IMR-90 (cell line): ENCODE data around the gene TFEB. TPM values are rescaled to one million over a fixed set of nuclear protein-coding genes. Genes with fewer than 3 reads are reported as not detected.

Source experiments
- ATAC-seq: fragments of 200-7000 bp; cut with Tn5 transposase; 2 replicates; pipeline ENCODE4 v1.9.1; 2020; ENCODE audit warnings: low read depth, mild to moderate bottlenecking, moderate library complexity
- BruUV-seq: library from RNA; stranded (reverse); fragments of 400-500 nt; replicated peaks from 2 replicates; lab custom pipeline; 2021; lab: Mats Ljungman, UMichigan
- CTCF ChIA-PET: fragments of 300-600 bp; formaldehyde crosslinking; extraction: SDS; loops from one replicate; lab custom pipeline; 2021; ENCODE audit warnings: antibody characterized with exemption; lab: Yijun Ruan, JAX
- POLR2A ChIA-PET: fragments of 300-600 bp; sonication (Branson Sonifier 250); formaldehyde crosslinking; loops from one replicate; lab custom pipeline; 2022; ENCODE audit warnings: antibody characterized with exemption; ENCODE audit not compliant: unreplicated experiment; lab: Charles Lee
- DNase-seq: peaks from one replicate; pipeline ENCODE4 v3.0.0; 2013
- H2AFZ ChIP-seq: replicated peaks from 2 replicates; pipeline ENCODE3; 2013; ENCODE audit warnings: low read length, mild to moderate bottlenecking; ENCODE audit not compliant: poor library complexity
- H2AK5ac ChIP-seq: 2 replicates; pipeline ENCODE4 v1.6.1; 2013; ENCODE audit warnings: low read depth, low read length, inconsistent platforms
- H2AK9ac ChIP-seq: replicated peaks from 2 replicates; pipeline ENCODE3; 2013; ENCODE audit warnings: mild to moderate bottlenecking, low read depth, low read length, moderate library complexity; ENCODE audit not compliant: poor library complexity
- H2BK120ac ChIP-seq: 2 replicates; pipeline ENCODE4 v1.6.1; 2013; ENCODE audit warnings: low read depth, low read length, inconsistent platforms
- H2BK15ac ChIP-seq: 3 replicates; pipeline ENCODE4 v1.6.1; 2013; ENCODE audit warnings: low read depth, low read length, inconsistent platforms
- H2BK20ac ChIP-seq: 2 replicates; pipeline ENCODE4 v1.6.1; 2013; ENCODE audit warnings: low read depth, mild to moderate bottlenecking, inconsistent platforms, low read length, moderate library complexity
- H2BK5ac ChIP-seq: 2 replicates; pipeline ENCODE4 v1.6.1; 2013; ENCODE audit warnings: mild to moderate bottlenecking, low read depth, low read length, inconsistent platforms; ENCODE audit not compliant: poor library complexity, severe bottlenecking
- H3K14ac ChIP-seq: replicated peaks from 2 replicates; pipeline ENCODE4 v1.6.1; 2013; ENCODE audit warnings: low read depth, low read length, inconsistent platforms
- H3K18ac ChIP-seq: 2 replicates; pipeline ENCODE4 v1.6.1; 2013; ENCODE audit warnings: low read depth, low read length, control low read depth
- H3K23ac ChIP-seq: 2 replicates; pipeline ENCODE4 v1.6.1; 2013; ENCODE audit warnings: low read depth, low read length, inconsistent platforms
- H3K27ac ChIP-seq: 2 replicates; pipeline ENCODE4 v1.5.1; 2013; ENCODE audit warnings: mild to moderate bottlenecking, control low read depth, low read length; ENCODE audit not compliant: insufficient read depth
- H3K27me3 ChIP-seq: 2 replicates; pipeline ENCODE4 v1.6.1; 2013; ENCODE audit warnings: low read length; ENCODE audit not compliant: control insufficient read depth, insufficient read depth
- H3K36me3 ChIP-seq: 2 replicates; pipeline ENCODE4 v1.6.1; 2013; ENCODE audit warnings: low read length, mixed read lengths; ENCODE audit not compliant: control insufficient read depth, insufficient read depth
- H3K4ac ChIP-seq: 2 replicates; pipeline ENCODE4 v1.6.1; 2013; ENCODE audit warnings: low read depth, low read length, inconsistent platforms
- H3K4me1 ChIP-seq: 2 replicates; pipeline ENCODE4 v1.6.1; 2013; ENCODE audit warnings: low read length, mixed read lengths; ENCODE audit not compliant: control insufficient read depth, insufficient read depth
- H3K4me2 ChIP-seq: 2 replicates; pipeline ENCODE4 v1.6.1; 2013; ENCODE audit warnings: low read depth, mild to moderate bottlenecking, control low read depth, low read length, moderate library complexity
- H3K4me3 ChIP-seq: 2 replicates; pipeline ENCODE4 v1.5.1; 2013; ENCODE audit warnings: low read depth, mild to moderate bottlenecking, control low read depth, low read length, moderate library complexity; ENCODE audit not compliant: insufficient read depth
- H3K56ac ChIP-seq: 2 replicates; pipeline ENCODE4 v1.6.1; 2013; ENCODE audit warnings: low read length, inconsistent platforms; ENCODE audit not compliant: insufficient read depth; ENCODE audit errors: extremely low read depth
- H3K79me1 ChIP-seq, 2 experiments: 2 replicates each; pipeline ENCODE4 v1.6.1; 2013; ENCODE audit warnings: low read length in 2 of 2, inconsistent platforms in 1 of 2, low read depth in 1 of 2
- H3K9ac ChIP-seq: 2 replicates; pipeline ENCODE4 v1.6.1; 2013; ENCODE audit warnings: low read depth, low read length, control low read depth
- H3K9me1 ChIP-seq: 2 replicates; pipeline ENCODE4 v1.6.1; 2013; ENCODE audit warnings: low read length, inconsistent platforms; ENCODE audit not compliant: insufficient read depth
- H3K9me3 ChIP-seq: 2 replicates; pipeline ENCODE4 v1.6.1; 2013; ENCODE audit warnings: low read length; ENCODE audit not compliant: control insufficient read depth, insufficient read depth
- H4K20me1 ChIP-seq: 2 replicates; pipeline ENCODE4 v1.6.1; 2013; ENCODE audit warnings: low read length, inconsistent platforms; ENCODE audit not compliant: insufficient read depth
- H4K5ac ChIP-seq: 2 replicates; pipeline ENCODE4 v1.6.1; 2013; ENCODE audit warnings: mild to moderate bottlenecking, low read depth, low read length, control low read depth
- H4K8ac ChIP-seq, 2 experiments: 2 replicates each; pipeline ENCODE4 v1.6.1; 2013; ENCODE audit warnings: low read depth in 2 of 2, low read length in 2 of 2, control low read depth in 1 of 2, inconsistent platforms in 1 of 2
- H4K91ac ChIP-seq: 2 replicates; pipeline ENCODE4 v1.6.1; 2013; ENCODE audit warnings: low read depth, low read length, inconsistent platforms; ENCODE audit not compliant: insufficient read depth
- NFE2L2 ChIP-seq: fragments of 150-350 bp; IDR thresholded peaks from 2 replicates; pipeline ENCODE4 v1.6.1; 2016; ENCODE audit warnings: low read depth, mild to moderate bottlenecking, low read length
- RFX5 ChIP-seq: IDR thresholded peaks from 2 replicates; pipeline ENCODE4 v1.8.0; 2012; ENCODE audit warnings: low read depth, mild to moderate bottlenecking, low read length, moderate library complexity
- SMC3 ChIP-seq: fragments of 150-350 bp; IDR thresholded peaks from 2 replicates; pipeline ENCODE4 v1.6.1; 2016; ENCODE audit warnings: low read depth, mild to moderate bottlenecking, antibody characterized with exemption, low read length, moderate library complexity
- WGBS, 2 experiments: methylation state at CpG; one replicate each; pipeline versions ENCODE4 v1.1.5 to v1.1.7; 2013; ENCODE audit warnings: missing lambda C conversion rate in 2 of 2; ENCODE audit not compliant: insufficient read length in 1 of 2; ENCODE audit errors: extremely low coverage in 2 of 2; 5-methylcytosine and 5-hydroxymethylcytosine counted together
- dilution Hi-C: fragments of 300-500 bp; cut with HindIII; formaldehyde crosslinking; loops from one replicate; pipeline ENCODE4 v1.14.3; 2018; ENCODE audit warnings: low sequenced_read_pairs; ENCODE audit not compliant: unreplicated experiment
- in situ Hi-C: fragments of 300-500 bp; cut with MboI; formaldehyde crosslinking; loops from 3 replicates; pipeline ENCODE4 v1.14.3; 2019; ENCODE audit warnings: low sequenced_read_pairs, inconsistent platforms, mixed read lengths
- intact Hi-C: fragments of 100-400 bp; cut with micrococcal nuclease; formaldehyde crosslinking; loops from 2 replicates; pipeline ENCODE4 v1.10.0; 2022
- polyA plus RNA-seq, 3 experiments: library from polyadenylated mRNA; depleted of rRNA; stranded (reverse); fragments of >200 nt; gene quantifications; 2 replicates each; pipeline ENCODE4 v1.2.3, GENCODE V29; 2012; ENCODE audit warnings: low replicate concordance in 1 of 3
- total RNA-seq: library from RNA; depleted of rRNA; stranded (reverse); fragments of >200 nt; gene quantifications from 2 replicates; pipeline ENCODE4 v1.2.3, GENCODE V29; 2012
- TF ChIP-seq, protein P1 (sequence below): conservative IDR thresholded peaks from 2 replicates; pipeline ENCODE4 v1.5.1; 2012; ENCODE audit warnings: mild to moderate bottlenecking, low read depth, low read length, improper control_type of control experiment
- TF ChIP-seq, protein P2 (sequence below): fragments of 150-350 bp; IDR thresholded peaks from 2 replicates; pipeline ENCODE4 v1.6.1; 2017; ENCODE audit warnings: mild to moderate bottlenecking, antibody characterized with exemption, low read length, low read depth

The TFEB gene
- total and polyA plus RNA-seq, 2 of the 4 experiments (the other 2 are of a cell fraction): 4.5 to 4.9 TPM

DNA sequence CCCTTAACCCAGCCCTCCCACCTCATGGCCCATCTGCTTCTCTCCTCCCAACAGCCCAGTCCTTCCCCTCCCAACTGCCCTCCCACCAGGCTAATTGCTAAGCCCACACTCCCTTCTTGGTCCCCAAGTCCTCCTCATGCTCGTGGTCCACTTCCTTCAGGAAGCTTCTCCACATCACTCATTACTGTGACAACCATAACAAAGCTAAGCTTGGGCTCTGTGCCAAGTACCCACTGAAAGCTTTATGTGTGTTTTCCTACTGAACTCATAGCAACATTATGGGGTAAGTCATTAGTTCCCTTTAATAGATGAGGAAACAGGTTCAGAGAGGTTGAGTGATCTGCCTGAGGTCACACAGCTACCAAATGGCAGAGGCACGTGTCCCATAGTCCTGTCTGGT is 28.1 kb upstream of the TFEB start:
- H3K9ac ChIP-seq: no peak overlapping the region
- H3K4me1 ChIP-seq: peaks cover 5% of the 10 kb centered on the region; the same call in 1 of the 2 replicates
- H3K9me3 ChIP-seq: no peaks in the 10 kb centered on the region
- intact Hi-C loops: no loop called here
- ChIA-PET POLR2A (no interaction called here), CTCF (no interaction called here)
- H3K56ac ChIP-seq: no peak overlapping the region
- H2BK15ac ChIP-seq: no peak overlapping the region
- H2BK20ac ChIP-seq: no peak overlapping the region
- H3K14ac ChIP-seq: no peak overlapping the region
- H2AK5ac ChIP-seq: no peak overlapping the region
- H3K9me1 ChIP-seq: no peaks in the 10 kb centered on the region; the same call in 1 of the 2 replicates
- H3K27ac ChIP-seq: no peak overlapping the region
- WGBS, 2 experiments: 0% methylated on average over 1 of the region's 2 CpGs; no CpG with 5 or more reads in 1 of the 2 experiments
- H2BK5ac ChIP-seq: no peak overlapping the region
- in situ Hi-C loops: no loop called here
- dilution Hi-C loops: no loop called here
- no peak overlapping the region for H3K4ac ChIP-seq
- peaks cover 14% of the 10 kb centered on the region; the same call in 1 of the 2 replicates for H3K27me3 ChIP-seq
- H2AFZ ChIP-seq: peak overlapping the region; percentile 26
- no peak overlapping the region for H4K91ac ChIP-seq
- H3K4me3 ChIP-seq: no peak overlapping the region
- H3K4me2 ChIP-seq: no peak overlapping the region
- DNase-seq (no peak), ATAC-seq (no peak)
- H2AK9ac ChIP-seq: no peak overlapping the region
- no peaks in the 10 kb centered on the region for H4K20me1 ChIP-seq
- no peak overlapping the region for H4K8ac ChIP-seq
- no peaks in the 10 kb centered on the region for H3K36me3 ChIP-seq
- no peak overlapping the region for H3K23ac ChIP-seq
- H4K5ac ChIP-seq: no peak overlapping the region
- H3K79me1 ChIP-seq: no peaks in the 10 kb centered on the region
- no peak overlapping the region for H2BK120ac ChIP-seq
- BruUV-seq: no TSS peak
- H3K18ac ChIP-seq: no peak overlapping the region
- no peak for TF ChIP-seq RFX5
- TF ChIP-seq SMC3: no peak
- TF ChIP-seq, protein P1, sequence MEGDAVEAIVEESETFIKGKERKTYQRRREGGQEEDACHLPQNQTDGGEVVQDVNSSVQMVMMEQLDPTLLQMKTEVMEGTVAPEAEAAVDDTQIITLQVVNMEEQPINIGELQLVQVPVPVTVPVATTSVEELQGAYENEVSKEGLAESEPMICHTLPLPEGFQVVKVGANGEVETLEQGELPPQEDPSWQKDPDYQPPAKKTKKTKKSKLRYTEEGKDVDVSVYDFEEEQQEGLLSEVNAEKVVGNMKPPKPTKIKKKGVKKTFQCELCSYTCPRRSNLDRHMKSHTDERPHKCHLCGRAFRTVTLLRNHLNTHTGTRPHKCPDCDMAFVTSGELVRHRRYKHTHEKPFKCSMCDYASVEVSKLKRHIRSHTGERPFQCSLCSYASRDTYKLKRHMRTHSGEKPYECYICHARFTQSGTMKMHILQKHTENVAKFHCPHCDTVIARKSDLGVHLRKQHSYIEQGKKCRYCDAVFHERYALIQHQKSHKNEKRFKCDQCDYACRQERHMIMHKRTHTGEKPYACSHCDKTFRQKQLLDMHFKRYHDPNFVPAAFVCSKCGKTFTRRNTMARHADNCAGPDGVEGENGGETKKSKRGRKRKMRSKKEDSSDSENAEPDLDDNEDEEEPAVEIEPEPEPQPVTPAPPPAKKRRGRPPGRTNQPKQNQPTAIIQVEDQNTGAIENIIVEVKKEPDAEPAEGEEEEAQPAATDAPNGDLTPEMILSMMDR: no peak
- TF ChIP-seq, protein P2, sequence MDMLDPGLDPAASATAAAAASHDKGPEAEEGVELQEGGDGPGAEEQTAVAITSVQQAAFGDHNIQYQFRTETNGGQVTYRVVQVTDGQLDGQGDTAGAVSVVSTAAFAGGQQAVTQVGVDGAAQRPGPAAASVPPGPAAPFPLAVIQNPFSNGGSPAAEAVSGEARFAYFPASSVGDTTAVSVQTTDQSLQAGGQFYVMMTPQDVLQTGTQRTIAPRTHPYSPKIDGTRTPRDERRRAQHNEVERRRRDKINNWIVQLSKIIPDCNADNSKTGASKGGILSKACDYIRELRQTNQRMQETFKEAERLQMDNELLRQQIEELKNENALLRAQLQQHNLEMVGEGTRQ: no peak
- TF ChIP-seq NFE2L2: no peak
